ENCODE measurements around the gene DCBLD1. TPM values are rescaled to one million over a fixed set of nuclear protein-coding genes. Genes with fewer than 3 reads are reported as not detected.

The DCBLD1 gene
- total and polyA plus RNA-seq, 2 of the 13 experiments (the other 11 are each of a cell fraction or from before 2014, with no cell fraction given) = 23.2 to 41.5 TPM

- TF ChIP-seq ZNF557 (CRISPR knock-in tag; IDR thresholded peaks at IDR 0.05) (no peak; the same call in 1 of the 2 replicates), ZMYM4 (CRISPR knock-in tag; IDR thresholded peaks at IDR 0.05) (peak; percentile 91), AGO2 (optimal IDR thresholded peaks at IDR 0.05; ENCODE audit: low read depth, low read length) (peak; percentile 73), SMARCC2 (IDR thresholded peaks at IDR 0.05) (no peak), PITX1 (CRISPR knock-in tag; IDR thresholded peaks at IDR 0.05) (peak; percentile 82; the same call in 1 of the 2 replicates), TIGD3 (CRISPR knock-in tag; IDR thresholded peaks at IDR 0.05; ENCODE audit: borderline replicate concordance) (peak; percentile 74; the same call in 1 of the 2 replicates), ATF4 (CRISPR knock-in tag; IDR thresholded peaks at IDR 0.05) (peak in 1 of 2 experiments; percentile 67; a peak in 2 of 4 replicates), ZNF816 (CRISPR knock-in tag; IDR thresholded peaks at IDR 0.05; ENCODE audit: borderline replicate concordance) (peak; percentile 85; the same call in 1 of the 2 replicates), ATRX (CRISPR knock-in tag; IDR thresholded peaks at IDR 0.05; ENCODE audit: borderline replicate concordance) (no peak), ZNF431 (CRISPR knock-in tag; IDR thresholded peaks at IDR 0.05; ENCODE audit: borderline replicate concordance, low read depth) (no peak), ZSCAN22 (CRISPR knock-in tag; IDR thresholded peaks at IDR 0.05) (no peak), TCF12 (IDR thresholded peaks at IDR 0.05) (no peak), TCF12 (CRISPR knock-in tag; IDR thresholded peaks at IDR 0.05) (0 out of 2 replicates have a peak, but pooled peaks have one; percentile 39), ZC3H13 (CRISPR knock-in tag; IDR thresholded peaks at IDR 0.05) (no peak; the same call in 1 of the 2 replicates), ZHX1 (CRISPR knock-in tag; IDR thresholded peaks at IDR 0.05; ENCODE audit: low read depth) (0 out of 2 replicates have a peak, but pooled peaks have one; percentile 31), TBX2 (CRISPR knock-in tag; IDR thresholded peaks at IDR 0.05; ENCODE audit: borderline replicate concordance) (peak; percentile 90), ETV5 (CRISPR knock-in tag; IDR thresholded peaks at IDR 0.05; ENCODE audit: borderline replicate concordance) (no peak), BHLHE40 (IDR thresholded peaks at IDR 0.05; ENCODE audit: low read length) (peak; percentile 90), KDM5A (IDR thresholded peaks at IDR 0.05; ENCODE audit: borderline replicate concordance, low read length) (no peak), PRMT3 (CRISPR knock-in tag; IDR thresholded peaks at IDR 0.05; ENCODE audit: borderline replicate concordance, low read depth) (peak; percentile 80), ZNF577 (CRISPR knock-in tag; IDR thresholded peaks at IDR 0.05; ENCODE audit: borderline replicate concordance, low read depth) (no peak), SP5 (CRISPR knock-in tag; IDR thresholded peaks at IDR 0.05; ENCODE audit: borderline replicate concordance, low read depth) (peak; percentile 51), ZNF382 (CRISPR knock-in tag; IDR thresholded peaks at IDR 0.05; ENCODE audit: borderline replicate concordance) (no peak)
Observed at GRCh38 chr6:117483004-117483644, 650 bp downstream of the DCBLD1 start (continued).
